BLaER1 (cell line): ENCODE measurements around the gene PPIP5K1.

Experiments used
- H3K27ac ChIP-seq: shearing (Covaris generic); formaldehyde crosslinking; 2 replicates; pipeline ENCODE4 v1.8.1; 2022
- H3K27me3 ChIP-seq: shearing (Covaris generic); formaldehyde crosslinking; 2 replicates; pipeline ENCODE4 v1.8.1; 2022
- H3K36me3 ChIP-seq: shearing (Covaris generic); formaldehyde crosslinking; 2 replicates; pipeline ENCODE4 v1.8.1; 2022
- H3K4me1 ChIP-seq: shearing (Covaris generic); formaldehyde crosslinking; 2 replicates; pipeline ENCODE4 v1.8.1; 2022
- H3K4me2 ChIP-seq: shearing (Covaris generic); formaldehyde crosslinking; 2 replicates; pipeline ENCODE4 v1.8.1; 2022
- H3K4me3 ChIP-seq: shearing (Covaris generic); formaldehyde crosslinking; 2 replicates; pipeline ENCODE4 v1.8.1; 2022
- H3K9ac ChIP-seq: shearing (Covaris generic); formaldehyde crosslinking; 2 replicates; pipeline ENCODE4 v1.8.1; 2022
- H3K9me3 ChIP-seq: shearing (Covaris generic); formaldehyde crosslinking; 2 replicates; pipeline ENCODE4 v1.8.1; 2022
- H4K20me1 ChIP-seq: shearing (Covaris generic); formaldehyde crosslinking; 2 replicates; pipeline ENCODE4 v1.8.1; 2022
- Cebpa-rat ChIP-seq: shearing (Covaris generic); IDR thresholded peaks from 2 replicates; pipeline ENCODE4 v1.8.1; 2022

Gene PPIP5K1

DNA sequence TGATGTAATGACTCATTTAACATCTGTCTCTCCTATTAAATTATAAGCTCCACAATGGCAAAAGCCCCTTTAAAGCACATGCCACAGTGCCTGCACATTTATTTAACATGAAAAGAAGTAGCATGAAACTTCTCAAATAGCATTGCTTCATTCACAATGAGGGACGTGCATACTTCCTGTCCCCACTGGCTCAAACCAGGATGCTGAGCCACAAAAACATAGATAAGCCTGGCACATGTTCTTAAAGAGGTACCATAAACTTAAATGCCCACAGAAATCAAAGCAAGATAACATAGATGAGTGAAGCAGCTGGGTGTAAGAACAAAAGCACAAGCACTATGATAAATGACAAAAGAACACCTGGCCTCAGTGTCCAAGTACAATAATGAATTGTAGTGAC lies 100.8 kb downstream of the PPIP5K1 start:
- H3K9me3 ChIP-seq: no peaks in the 10 kb centered on the region
- peaks cover 29% of the 10 kb centered on the region for H3K4me1 ChIP-seq
- H3K27me3 ChIP-seq: no peaks in the 10 kb centered on the region
- H3K4me2 ChIP-seq: no peak overlapping the region
- H3K27ac ChIP-seq: no peak overlapping the region
- H3K4me3 ChIP-seq: no peak overlapping the region
- no peak overlapping the region for H3K9ac ChIP-seq
- TF ChIP-seq Cebpa-rat: no peak
- peaks cover 69% of the 10 kb centered on the region for H3K36me3 ChIP-seq
- peaks cover 5% of the 10 kb centered on the region; the same call in 1 of the 2 replicates for H4K20me1 ChIP-seq

- TF ChIP-seq Cebpa-rat: no peak
- H3K4me2 ChIP-seq: no peak overlapping the region
- H3K36me3 ChIP-seq: peaks cover 70% of the 10 kb centered on the region
- no peak overlapping the region for H3K4me3 ChIP-seq
- no peak overlapping the region for H3K27ac ChIP-seq
- peaks cover 5% of the 10 kb centered on the region; the same call in 1 of the 2 replicates for H4K20me1 ChIP-seq
- H3K4me1 ChIP-seq: peaks cover 27% of the 10 kb centered on the region
- no peak overlapping the region for H3K9ac ChIP-seq
- H3K27me3 ChIP-seq: no peaks in the 10 kb centered on the region
- no peaks in the 10 kb centered on the region for H3K9me3 ChIP-seq
Observed at GRCh38 chr15:43488790-43489189, 101.2 kb downstream of the PPIP5K1 start.

DNA sequence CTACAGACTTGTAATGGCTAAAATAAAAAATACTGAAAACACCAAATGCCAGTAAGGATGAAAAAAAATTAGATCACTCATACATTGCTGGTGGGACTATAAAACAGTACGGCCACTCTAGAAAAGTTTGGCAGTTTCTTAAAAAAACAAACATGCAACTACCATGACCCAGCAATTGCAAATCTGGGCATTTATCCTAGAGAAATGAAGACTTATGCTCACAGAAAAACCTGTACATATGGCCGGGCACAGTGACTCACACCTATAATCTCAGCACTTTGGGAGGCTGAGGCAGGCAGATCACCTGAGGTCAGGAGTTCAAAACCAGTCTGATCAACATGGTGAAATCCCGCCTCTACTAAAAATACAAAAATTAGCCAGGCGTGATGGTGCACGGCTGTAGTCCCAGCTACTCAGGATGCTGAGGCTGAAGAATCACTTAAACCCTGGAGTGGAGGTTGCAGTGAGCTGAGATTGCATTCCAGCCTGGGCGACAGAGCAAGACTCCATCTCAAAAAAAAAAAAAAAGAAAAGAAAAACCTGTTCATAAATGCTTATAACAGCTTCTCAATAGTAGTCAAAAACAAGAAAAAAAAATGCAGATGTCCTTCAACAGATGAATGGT lies 102.6 kb downstream of the PPIP5K1 start:
- Histone ChIP-seq H3K27ac (no peak overlapping the region), H3K36me3 (peaks cover 74% of the 10 kb centered on the region), H4K20me1 (peaks cover 5% of the 10 kb centered on the region; the same call in 1 of the 2 replicates), H3K27me3 (no peaks in the 10 kb centered on the region), H3K9ac (no peak overlapping the region), H3K9me3 (no peaks in the 10 kb centered on the region), H3K4me3 (no peak overlapping the region), H3K4me1 (peaks cover 21% of the 10 kb centered on the region), H3K4me2 (no peak overlapping the region)
- TF ChIP-seq Cebpa-rat: no peak

DNA sequence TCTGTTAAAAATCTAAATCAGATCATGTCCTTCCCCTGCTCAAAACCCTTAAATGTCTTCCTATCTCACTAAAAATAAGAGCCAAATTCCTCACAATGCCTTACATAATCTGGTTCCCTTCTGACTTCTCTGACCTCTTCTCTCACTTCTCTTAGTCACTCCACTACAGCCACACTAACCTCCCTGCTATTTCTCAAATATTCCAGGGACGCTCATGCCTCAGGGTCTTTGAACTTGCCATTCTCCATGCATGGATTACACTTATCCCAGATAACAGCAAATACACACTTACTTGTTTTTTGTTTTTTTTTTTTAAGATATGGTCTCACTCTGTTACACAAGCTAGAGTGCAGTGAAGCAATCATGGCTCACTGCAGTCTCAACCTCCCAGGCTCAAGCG lies 105.6 kb downstream of the PPIP5K1 start:
- Histone ChIP-seq H3K4me1 (peaks cover 4% of the 10 kb centered on the region; the same call in 1 of the 2 replicates), H3K4me2 (no peak overlapping the region), H3K27ac (no peak overlapping the region), H3K4me3 (no peak overlapping the region), H3K36me3 (peaks cover 74% of the 10 kb centered on the region), H3K9ac (no peak overlapping the region), H3K9me3 (no peaks in the 10 kb centered on the region), H4K20me1 (peaks cover 4% of the 10 kb centered on the region; the same call in 1 of the 2 replicates), H3K27me3 (no peaks in the 10 kb centered on the region)
- no peak for TF ChIP-seq Cebpa-rat
